GM18517 (cell line): ENCODE results near the gene MACROH2A2.
"Not testable (repeated sequence)": the region's sequence is repeated elsewhere in the genome, so short reads cannot be mapped to it uniquely, and the experiment has no call there.

ENCODE experiments used
- ATAC-seq: cut with Tn5 transposase; IDR thresholded peaks from one replicate; pipeline ENCODE4 v1.9.1; 2021; ENCODE audit warnings: mild to moderate bottlenecking, moderate library complexity; ENCODE audit not compliant: unreplicated experiment

MACROH2A2 gene

GRCh38 chr10:70052462-70053217 is at the start of gene MACROH2A2:
Gene MACROH2A2 (plus strand): TSS chr10:70052846. CDS start chr10:70075659, 22,813 bp downstream.
- no peak for ATAC-seq

- ATAC-seq: no peak
Measured at GRCh38 chr10:70007116-70007820, 45.4 kb upstream of the MACROH2A2 start.

GRCh38 chr10:70031215-70031614 is 21.4 kb upstream of the MACROH2A2 start:
- no peak for ATAC-seq

DNA sequence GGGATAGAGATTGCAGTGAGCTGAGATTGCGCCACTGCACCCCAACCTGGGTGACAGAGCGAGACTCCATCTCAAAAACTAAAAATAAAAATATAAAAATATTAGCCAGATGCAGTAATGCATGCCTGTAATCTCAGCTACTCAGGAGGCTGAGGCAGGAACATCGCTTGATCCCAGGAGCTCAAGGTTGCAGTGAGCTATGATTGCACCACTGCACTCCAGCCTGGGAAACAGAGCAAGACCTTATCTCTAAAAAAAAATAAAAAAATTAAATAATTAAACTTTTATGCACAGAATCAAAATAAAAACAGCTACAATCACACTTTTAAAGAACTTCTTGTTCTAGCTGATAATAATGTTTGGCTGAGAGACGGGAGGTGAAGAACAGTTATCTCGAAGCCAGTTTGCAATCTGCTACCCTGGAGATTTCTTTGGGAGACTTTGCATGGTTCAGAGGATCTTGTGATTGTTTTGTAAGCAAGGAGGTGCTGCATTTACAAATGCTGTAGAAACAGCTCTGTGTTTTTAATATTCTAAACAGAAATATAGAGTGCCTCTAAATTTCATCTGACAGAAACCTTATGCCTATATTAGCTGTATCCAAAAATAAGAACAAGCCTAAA is 19.9 kb upstream of the MACROH2A2 start:
- no peak for ATAC-seq

DNA sequence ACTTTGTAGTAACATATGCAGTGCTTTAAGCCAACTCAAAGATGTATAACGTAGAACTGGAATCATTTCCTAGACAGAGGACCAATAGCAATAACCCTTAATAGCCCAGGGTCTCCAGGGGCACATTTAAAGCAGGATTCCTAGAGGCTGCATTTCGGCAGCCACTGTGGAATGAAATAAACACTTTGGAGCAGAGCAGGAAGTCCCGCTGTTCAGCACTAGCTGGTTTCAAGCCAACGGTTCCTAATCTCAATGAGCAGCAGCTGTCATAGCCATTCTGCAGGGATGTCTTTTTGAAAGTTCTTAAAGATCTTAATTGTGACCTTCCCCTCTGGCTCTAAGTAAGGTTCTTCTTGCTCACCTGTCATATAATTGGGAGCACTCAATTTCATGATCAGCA is 18.4 kb upstream of the MACROH2A2 start:
- no peak for ATAC-seq

GRCh38 chr10:70035531-70035930 is 17.1 kb upstream of the MACROH2A2 start:
- no peak for ATAC-seq

DNA sequence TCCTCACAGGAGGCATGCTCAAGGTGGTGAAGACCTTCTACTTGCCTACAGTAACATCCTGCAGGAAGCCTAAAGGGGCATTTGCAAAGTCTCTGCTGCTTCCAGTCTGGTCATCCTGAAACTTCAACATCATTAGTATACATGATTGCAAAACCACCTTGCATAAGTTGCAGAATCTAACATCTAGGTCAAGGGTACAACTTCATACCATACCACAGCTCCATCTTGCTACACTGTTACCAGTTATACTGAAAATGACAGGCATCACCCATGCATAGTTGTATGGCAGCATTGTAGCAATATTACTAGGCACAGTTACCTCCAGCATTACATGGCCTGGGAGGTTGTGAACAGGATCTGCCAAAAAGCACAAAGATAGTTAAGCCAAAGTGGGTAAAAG is 13.7 kb upstream of the MACROH2A2 start:
- no peak for ATAC-seq

DNA sequence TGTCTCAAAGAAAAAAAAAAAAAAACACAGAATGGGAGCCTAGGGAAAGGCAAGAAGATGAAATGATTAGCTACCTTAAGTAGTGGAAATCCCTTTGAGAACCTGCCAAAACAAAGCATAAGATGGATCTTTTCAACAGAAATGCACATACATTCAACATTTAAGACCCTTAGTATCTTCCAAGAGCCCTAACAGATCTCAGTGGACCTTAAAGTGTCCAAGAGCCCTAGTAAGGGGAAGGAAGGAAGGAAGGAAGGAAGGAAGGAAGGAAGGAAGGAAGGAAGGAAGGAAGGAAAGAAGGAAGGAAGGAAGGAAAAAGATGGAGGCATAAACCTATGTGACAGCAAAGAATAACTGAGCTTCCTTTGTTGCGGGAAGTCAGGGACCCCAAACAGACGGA is 11.6 kb upstream of the MACROH2A2 start:
- ATAC-seq: no peak

GRCh38 chr10:70041739-70042138 is 10.9 kb upstream of the MACROH2A2 start:
- ATAC-seq: not testable (repeated sequence)

- ATAC-seq: not testable (repeated sequence)
Measured at GRCh38 chr10:70047066-70047465, 5.6 kb upstream of the MACROH2A2 start.

GRCh38 chr10:70048030-70048723 is 4.5 kb upstream of the MACROH2A2 start:
- ATAC-seq: no peak

GRCh38 chr10:70051848-70052247 is 798 bp upstream of the MACROH2A2 start:
- no peak for ATAC-seq

DNA sequence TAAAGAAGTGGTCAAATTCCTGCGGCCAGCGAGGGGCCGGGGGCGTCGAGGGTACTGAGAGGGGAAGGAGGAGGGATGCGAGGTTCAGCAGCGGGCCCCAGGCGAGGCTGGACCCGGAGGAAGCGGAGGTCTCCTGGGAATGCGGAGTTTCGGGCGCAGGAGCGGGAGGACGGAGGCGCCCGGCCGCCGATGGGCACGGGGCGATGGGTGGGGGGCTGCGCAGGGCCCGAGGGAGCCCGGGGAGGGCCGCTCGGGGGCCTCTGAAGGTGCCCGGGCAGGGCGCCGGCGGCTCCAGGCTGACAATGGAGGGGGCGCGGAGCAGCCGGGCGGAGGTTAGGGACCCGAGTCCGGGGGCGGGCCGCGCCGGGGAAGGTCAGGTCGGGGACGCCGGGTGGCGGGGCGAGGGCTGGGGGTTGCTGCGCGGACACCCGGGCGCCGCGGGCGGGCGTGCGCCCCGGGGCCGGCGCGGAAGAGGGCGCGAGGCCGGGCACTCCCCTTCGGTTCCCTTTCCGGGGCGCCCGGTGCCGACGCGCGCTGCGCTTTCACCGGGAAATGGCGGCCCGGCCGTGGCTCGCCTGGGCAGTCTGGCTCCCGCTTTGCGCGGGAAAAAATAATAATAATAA is 683 bp downstream of the MACROH2A2 start:
- ATAC-seq: no peak

DNA sequence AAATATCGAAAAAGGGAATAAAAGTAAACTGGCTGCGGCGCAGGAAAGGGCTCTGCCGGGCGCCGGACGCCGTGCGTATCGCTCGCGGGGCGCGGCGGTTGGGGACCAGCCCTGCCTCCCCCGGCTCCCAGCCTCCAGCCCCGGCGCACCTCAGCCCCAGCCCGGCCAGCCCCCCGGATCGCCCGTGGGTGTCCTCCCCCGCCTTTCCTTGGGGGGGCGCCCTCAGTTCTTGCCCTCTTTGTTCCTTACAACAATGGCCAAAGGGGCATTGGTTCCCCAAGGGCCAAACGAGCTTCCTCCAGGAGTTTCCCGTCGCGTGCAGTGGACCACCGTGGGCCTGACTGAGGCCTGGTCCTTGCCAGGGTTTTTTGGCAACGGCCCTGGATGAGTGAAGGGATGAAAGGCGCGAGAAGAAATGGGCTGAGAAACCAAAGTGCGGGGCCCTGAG is 1.2 kb downstream of the MACROH2A2 start:
- ATAC-seq: no peak

DNA sequence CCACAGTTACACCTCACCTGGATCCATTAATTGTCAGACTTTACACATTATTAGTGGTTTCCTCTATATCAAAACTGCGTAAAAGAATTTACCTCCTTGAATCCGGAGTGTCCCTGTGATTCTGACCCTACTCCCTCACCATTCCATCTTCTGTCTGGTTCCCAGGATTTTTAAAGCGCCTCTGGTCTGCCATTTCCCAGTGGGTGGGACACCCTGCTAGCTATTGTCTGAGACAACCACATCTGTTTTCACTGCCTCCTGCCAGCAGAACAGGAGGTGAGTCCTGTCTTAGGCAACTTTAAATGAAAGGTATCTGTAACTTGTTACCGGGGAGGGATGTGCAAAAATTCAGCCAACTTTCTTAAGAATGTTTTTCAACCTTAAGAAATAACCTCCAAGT is 2.3 kb downstream of the MACROH2A2 start:
- no peak for ATAC-seq

- ATAC-seq: no peak
Measured at GRCh38 chr10:70055550-70055949, 2.9 kb downstream of the MACROH2A2 start.

DNA sequence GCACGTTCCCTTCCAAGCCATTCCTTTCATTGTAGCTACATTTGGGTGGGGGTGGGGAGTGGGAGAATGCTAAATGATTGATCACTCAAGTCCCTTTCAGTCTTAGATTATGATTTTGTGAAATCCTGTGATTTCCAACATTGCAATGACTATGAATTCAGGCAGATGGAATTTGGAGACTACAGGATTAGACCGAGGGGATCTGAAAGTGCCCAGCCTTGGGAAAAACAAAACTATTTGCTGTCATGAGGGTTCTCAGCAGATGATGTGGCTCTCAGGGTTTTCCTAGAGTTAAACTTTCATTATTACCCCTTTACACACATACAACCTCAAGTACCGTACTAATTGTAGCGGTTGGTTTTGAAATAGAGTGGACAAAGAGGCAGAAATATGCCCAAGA is 4.7 kb downstream of the MACROH2A2 start:
- no peak for ATAC-seq

GRCh38 chr10:70060389-70060788 is 7.7 kb downstream of the MACROH2A2 start:
- no peak for ATAC-seq

- ATAC-seq: no peak
Measured at GRCh38 chr10:70063418-70064098, 10.9 kb downstream of the MACROH2A2 start.

DNA sequence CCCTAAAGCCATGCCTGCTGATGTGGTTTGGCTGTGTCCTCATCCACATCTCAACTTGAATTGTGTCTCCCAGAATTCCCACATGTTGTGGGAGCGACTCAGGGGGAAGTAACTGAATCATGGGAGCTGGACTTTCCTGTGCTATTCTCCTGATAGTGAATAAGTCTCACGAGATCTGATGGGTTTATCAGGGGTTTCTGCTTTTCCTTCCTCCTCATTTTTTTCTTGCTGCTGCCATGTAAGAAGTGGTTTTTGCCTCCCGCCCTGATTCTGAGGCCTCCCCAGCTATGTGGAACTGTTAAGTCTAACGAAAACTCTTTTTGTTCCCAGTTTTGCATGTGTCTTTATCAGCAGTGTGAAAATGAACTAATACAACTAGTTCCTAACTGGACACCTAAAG is 11.8 kb downstream of the MACROH2A2 start:
- no peak for ATAC-seq
